Neural progenitor cell (in vitro differentiated cells): Measurements from ENCODE around the gene GAB1. TPM values are rescaled to one million over a fixed set of nuclear protein-coding genes. Genes with fewer than 3 reads are reported as not detected.

Source experiments
- DNase-seq: peaks from one replicate; pipeline ENCODE4 v3.0.0-alpha.2; 2016; ENCODE audit warnings: low spot score
- H2AFZ ChIP-seq: fragments of 200-600 bp; sonication (generic); replicated peaks from 2 replicates; pipeline ENCODE4 v1.6.1; 2016; ENCODE audit warnings: antibody characterized with exemption
- H3F3A ChIP-seq: fragments of 200-600 bp; sonication (generic); 2 replicates; pipeline ENCODE4 v1.6.1; 2016; ENCODE audit warnings: antibody characterized with exemption, low read depth
- H3K27ac ChIP-seq: fragments of 200-600 bp; sonication (generic); 2 replicates; pipeline ENCODE4 v1.5.1; 2016; ENCODE audit warnings: mild to moderate bottlenecking
- H3K27me3 ChIP-seq: fragments of 200-600 bp; sonication (generic); 2 replicates; pipeline ENCODE4 v1.6.1; 2016; ENCODE audit warnings: mild to moderate bottlenecking, moderate library complexity
- H3K36me3 ChIP-seq: fragments of 200-600 bp; sonication (generic); 2 replicates; pipeline ENCODE4 v1.5.1; 2016
- H3K4me1 ChIP-seq: fragments of 200-600 bp; sonication (generic); 2 replicates; pipeline ENCODE4 v1.6.1; 2016; ENCODE audit warnings: mixed run types
- H3K4me2 ChIP-seq: fragments of 200-600 bp; sonication (generic); 2 replicates; pipeline ENCODE4 v1.6.1; 2016
- H3K4me3 ChIP-seq: fragments of 200-600 bp; sonication (generic); 2 replicates; pipeline ENCODE4 v1.5.1; 2016
- H3K79me2 ChIP-seq: fragments of 200-600 bp; sonication (generic); 2 replicates; pipeline ENCODE4 v1.6.1; 2016; ENCODE audit warnings: low read depth
- H3K9ac ChIP-seq: fragments of 200-600 bp; sonication (generic); 2 replicates; pipeline ENCODE4 v1.6.1; 2016
- H3K9me3 ChIP-seq: fragments of 200-600 bp; sonication (generic); 2 replicates; pipeline ENCODE4 v1.5.1; 2016; ENCODE audit warnings: low read depth
- H4K20me1 ChIP-seq: fragments of 200-600 bp; sonication (generic); 2 replicates; pipeline ENCODE4 v1.6.1; 2016; ENCODE audit warnings: low read depth
- H3K27ac Mint-ChIP-seq: 3 replicates; pipeline ENCODE4 v1.8.0; 2021; ENCODE audit warnings: mixed read lengths
- H3K27me3 Mint-ChIP-seq: 2 replicates; pipeline ENCODE4 v1.8.0; 2022; ENCODE audit warnings: low read depth, mild to moderate bottlenecking, inconsistent platforms, moderate library complexity, mixed read lengths; ENCODE audit not compliant: insufficient read depth
- H3K36me3 Mint-ChIP-seq: 3 replicates; pipeline ENCODE4 v1.8.0; 2021; ENCODE audit warnings: mixed read lengths
- H3K4me1 Mint-ChIP-seq: 3 replicates; pipeline ENCODE4 v1.8.0; 2021; ENCODE audit warnings: mixed read lengths
- H3K4me3 Mint-ChIP-seq: 3 replicates; pipeline ENCODE4 v1.8.0; 2021; ENCODE audit warnings: mild to moderate bottlenecking, moderate library complexity, mixed read lengths
- H3K9me3 Mint-ChIP-seq: 3 replicates; pipeline ENCODE4 v1.8.0; 2020; ENCODE audit warnings: mixed read lengths
- CTCF ChIP-seq: fragments of 200-600 bp; sonication (generic); IDR thresholded peaks from 2 replicates; pipeline ENCODE4 v1.5.1; 2017; ENCODE audit warnings: antibody characterized with exemption, mild to moderate bottlenecking
- EZH2 ChIP-seq: fragments of 200-600 bp; sonication (generic); IDR thresholded peaks from 2 replicates; pipeline ENCODE4 v1.6.1; 2017; ENCODE audit warnings: antibody characterized with exemption, mild to moderate bottlenecking, moderate library complexity
- EZH2phosphoT487 ChIP-seq: fragments of 200-600 bp; sonication (generic); IDR thresholded peaks from 2 replicates; pipeline ENCODE4 v1.6.1; 2017; ENCODE audit warnings: antibody characterized with exemption
- total RNA-seq: library from RNA; depleted of rRNA; stranded (reverse); fragments of >200 nt; gene quantifications from 2 replicates; pipeline ENCODE4 v1.2.3, GENCODE V29; 2015; ENCODE audit warnings: low replicate concordance

GAB1 gene
- total RNA-seq, 1 donor from 2014 or later, result 31.3 TPM

DNA sequence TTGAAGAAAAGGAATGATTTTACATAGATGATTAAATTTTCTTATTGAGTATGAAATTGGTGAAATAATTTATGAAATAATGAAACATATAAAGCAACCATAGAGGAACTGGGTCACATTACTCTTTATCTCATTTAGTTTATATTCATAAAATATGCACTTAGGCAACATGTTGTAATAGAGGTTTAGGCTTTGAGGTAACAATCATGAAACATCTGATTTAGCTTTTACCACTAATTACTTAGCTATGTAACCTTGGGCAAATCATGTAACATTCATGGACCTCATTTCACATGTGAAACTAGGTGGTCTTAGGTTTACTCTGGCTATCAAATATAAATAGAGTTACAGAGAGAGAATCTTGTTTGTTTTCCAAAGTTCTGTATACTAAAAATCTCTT, 122.3 kb downstream of the GAB1 start:
- Histone ChIP-seq H3K9me3 (no peaks in the 10 kb centered on the region), H3K9ac (no peak overlapping the region), H4K20me1 (no peaks in the 10 kb centered on the region), H3K4me3 (no peak overlapping the region), H3K27ac (no peak overlapping the region), H3K4me2 (no peak overlapping the region), H3F3A (no peaks in the 10 kb centered on the region), H3K4me1 (no peaks in the 10 kb centered on the region), H3K79me2 (no peaks in the 10 kb centered on the region), H2AFZ (no peak overlapping the region), H3K36me3 (peaks cover 13% of the 10 kb centered on the region), H3K27me3 (no peaks in the 10 kb centered on the region)
- Mint-ChIP-seq H3K27me3 (no peaks in the 10 kb centered on the region), H3K27ac (no peak overlapping the region), H3K36me3 (peaks cover 15% of the 10 kb centered on the region), H3K4me1 (no peaks in the 10 kb centered on the region), H3K4me3 (no peak overlapping the region), H3K9me3 (no peaks in the 10 kb centered on the region)
- no peak for DNase-seq
- TF ChIP-seq EZH2phosphoT487, result no peak
- TF ChIP-seq EZH2, result no peak
- no peak for TF ChIP-seq CTCF

DNA sequence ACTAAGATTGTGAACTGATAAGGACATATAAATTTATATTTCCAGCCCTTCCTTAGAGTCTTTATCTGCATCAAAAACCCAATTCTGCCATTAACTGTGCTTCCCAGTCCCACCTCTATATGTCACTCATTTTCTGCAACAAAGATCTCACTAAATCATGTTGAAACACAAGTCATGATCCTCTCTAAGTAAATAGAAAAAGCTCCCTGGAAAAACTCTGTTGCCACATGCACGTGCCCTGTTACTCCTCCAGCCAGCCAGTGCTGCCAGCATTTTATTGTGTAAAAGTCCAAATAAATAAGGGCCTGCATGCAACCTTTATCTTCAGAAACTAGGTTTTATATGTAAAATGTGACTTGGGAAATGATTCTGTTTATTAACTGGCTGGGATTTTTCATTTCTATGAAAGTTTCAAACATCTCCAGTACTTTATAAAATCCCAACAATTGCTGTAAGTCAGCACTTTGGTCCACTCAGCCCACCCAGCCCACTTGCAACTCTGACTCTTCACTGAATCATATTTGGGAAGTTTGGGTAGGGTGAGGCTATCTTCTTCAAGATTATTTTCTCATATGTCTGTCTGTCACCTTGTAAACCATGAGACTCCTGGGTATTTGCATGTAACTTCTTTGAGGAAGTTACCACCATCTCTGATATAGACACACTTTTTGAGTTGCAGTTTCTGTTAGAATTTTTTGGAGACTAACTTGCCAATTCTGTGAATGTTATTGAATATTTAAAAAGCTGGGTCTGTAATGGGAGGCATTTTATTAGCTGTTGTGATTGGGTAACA, 136.9 kb downstream of the GAB1 start:
- H3F3A ChIP-seq, result no peaks in the 10 kb centered on the region
- H3K27ac ChIP-seq, result no peak overlapping the region
- no peak overlapping the region for H3K4me3 ChIP-seq
- H3K36me3 Mint-ChIP-seq, result peaks cover 13% of the 10 kb centered on the region
- no peak overlapping the region for H3K27ac Mint-ChIP-seq
- H3K9me3 Mint-ChIP-seq, result no peaks in the 10 kb centered on the region
- no peak for DNase-seq
- no peak overlapping the region for H3K9ac ChIP-seq
- H3K27me3 ChIP-seq, result no peaks in the 10 kb centered on the region
- no peak overlapping the region for H3K4me2 ChIP-seq
- H3K79me2 ChIP-seq, result no peaks in the 10 kb centered on the region
- H3K27me3 Mint-ChIP-seq, result peaks cover 2% of the 10 kb centered on the region
- no peak overlapping the region for H2AFZ ChIP-seq
- no peaks in the 10 kb centered on the region for H3K9me3 ChIP-seq
- no peaks in the 10 kb centered on the region for H3K4me1 Mint-ChIP-seq
- H3K36me3 ChIP-seq, result no peaks in the 10 kb centered on the region
- TF ChIP-seq EZH2, result no peak
- TF ChIP-seq CTCF, result no peak
- TF ChIP-seq EZH2phosphoT487, result no peak
- H3K4me3 Mint-ChIP-seq, result no peak overlapping the region
- no peaks in the 10 kb centered on the region for H3K4me1 ChIP-seq
- H4K20me1 ChIP-seq, result no peaks in the 10 kb centered on the region

GRCh38 chr4:143477487-143477886, 140.8 kb downstream of the GAB1 start:
- Mint-ChIP-seq H3K27ac (no peak overlapping the region), H3K4me1 (no peaks in the 10 kb centered on the region)

More at GRCh38 chr4:143477487-143477886, 140.8 kb downstream of the GAB1 start:
- H3K36me3 Mint-ChIP-seq, result peaks cover 6% of the 10 kb centered on the region
- Histone ChIP-seq H4K20me1 (no peaks in the 10 kb centered on the region), H3K9me3 (no peaks in the 10 kb centered on the region), H3K27me3 (no peaks in the 10 kb centered on the region), H3K9ac (no peak overlapping the region), H3K4me1 (no peaks in the 10 kb centered on the region), H3K79me2 (no peaks in the 10 kb centered on the region), H3K4me3 (no peak overlapping the region), H3K36me3 (no peaks in the 10 kb centered on the region), H3K4me2 (no peak overlapping the region), H3K27ac (no peak overlapping the region), H2AFZ (no peak overlapping the region), H3F3A (no peaks in the 10 kb centered on the region)
- TF ChIP-seq EZH2, result no peak
- TF ChIP-seq EZH2phosphoT487, result no peak
- no peak for TF ChIP-seq CTCF
- H3K4me3 Mint-ChIP-seq, result no peak overlapping the region
- no peak for DNase-seq
- peaks cover 2% of the 10 kb centered on the region for H3K27me3 Mint-ChIP-seq
- H3K9me3 Mint-ChIP-seq, result no peaks in the 10 kb centered on the region
